Keratinocyte (primary cell): ENCODE results near the gene MRPL34. TPM values are rescaled to one million over a fixed set of nuclear protein-coding genes. Genes with fewer than 3 reads are reported as not detected.

Source experiments
- DNase-seq: peaks from one replicate; pipeline ENCODE4 v3.0.0-alpha.2; 2011; ENCODE audit warnings: low read depth, missing footprints, low spot score
- FAIRE-seq: peaks from 2 replicates; lab custom pipeline; 2011; peaks lifted over from hg19 to GRCh38; lab: Jason Lieb, UNC
- H2AFZ ChIP-seq: 2 replicates; pipeline ENCODE4 v1.6.0; 2012; ENCODE audit warnings: low read length, control low read depth, inconsistent platforms; ENCODE audit not compliant: control insufficient read depth
- H3K27ac ChIP-seq: 2 replicates; pipeline ENCODE4 v1.5.1; 2011; ENCODE audit warnings: low read length; ENCODE audit not compliant: control insufficient read depth, insufficient read depth
- H3K27me3 ChIP-seq: 3 replicates; pipeline ENCODE4 v1.6.0; 2011; ENCODE audit warnings: low read length; ENCODE audit not compliant: control insufficient read depth, insufficient read depth; ENCODE audit errors: extremely low read depth
- H3K36me3 ChIP-seq, 2 experiments: 2 replicates in 1 of 2; 3 replicates in 1 of 2; pipeline ENCODE4 v1.5.1; 2011; ENCODE audit warnings: low read length in 2 of 2, mild to moderate bottlenecking in 1 of 2; ENCODE audit not compliant: control insufficient read depth in 2 of 2, insufficient read depth in 2 of 2; ENCODE audit errors: extremely low read depth in 1 of 2
- H3K4me1 ChIP-seq: 3 replicates; pipeline ENCODE4 v1.5.1; 2011; ENCODE audit warnings: low read length; ENCODE audit not compliant: control insufficient read depth, insufficient read depth; ENCODE audit errors: extremely low read depth
- H3K4me2 ChIP-seq: 3 replicates; pipeline ENCODE4 v1.6.0; 2011; ENCODE audit warnings: low read depth, low read length; ENCODE audit not compliant: control insufficient read depth, insufficient read depth; ENCODE audit errors: extremely low read depth
- H3K4me3 ChIP-seq, 3 experiments: fragments of 200-600 bp in 1 of 3; sonication (generic) in 1 of 3; 2 replicates in 2 of 3; 3 replicates in 1 of 3; pipeline ENCODE4 v1.5.1; 2011 to 2016; ENCODE audit warnings: low read length in 3 of 3, mild to moderate bottlenecking in 3 of 3, control low read depth in 2 of 3, inconsistent platforms in 1 of 3, low read depth in 1 of 3, mixed read lengths in 1 of 3, mixed run types in 1 of 3, moderate library complexity in 1 of 3; ENCODE audit not compliant: control insufficient read depth in 2 of 3, insufficient read depth in 2 of 3; ENCODE audit errors: extremely low read depth in 1 of 3
- H3K79me2 ChIP-seq: 2 replicates; pipeline ENCODE4 v1.6.0; 2012; ENCODE audit warnings: low read length; ENCODE audit not compliant: control insufficient read depth, insufficient read depth
- H3K9ac ChIP-seq: 3 replicates; pipeline ENCODE4 v1.6.0; 2011; ENCODE audit warnings: low read length; ENCODE audit not compliant: control insufficient read depth, insufficient read depth; ENCODE audit errors: extremely low read depth
- H3K9me1 ChIP-seq: 3 replicates; pipeline ENCODE4 v1.6.0; 2011; ENCODE audit warnings: low read length; ENCODE audit not compliant: control insufficient read depth, insufficient read depth; ENCODE audit errors: extremely low read depth
- H3K9me3 ChIP-seq: 2 replicates; pipeline ENCODE4 v1.5.1; 2012; ENCODE audit warnings: low read depth, low read length; ENCODE audit not compliant: control insufficient read depth
- H4K20me1 ChIP-seq: 3 replicates; pipeline ENCODE4 v1.6.0; 2011; ENCODE audit warnings: low read length; ENCODE audit not compliant: control insufficient read depth, insufficient read depth; ENCODE audit errors: extremely low read depth
- CTCF ChIP-seq, 3 experiments: IDR thresholded peaks in 1 of 3; conservative IDR thresholded peaks in 1 of 3; optimal IDR thresholded peaks in 1 of 3; 2 replicates in 2 of 3; 3 replicates in 1 of 3; pipeline versions ENCODE3 to v1.5.1; 2011; ENCODE audit warnings: low read length in 3 of 3, mild to moderate bottlenecking in 3 of 3, moderate library complexity in 2 of 3, control low read depth in 1 of 3, inconsistent platforms in 1 of 3; ENCODE audit not compliant: insufficient read depth in 2 of 3; ENCODE audit errors: extremely low read depth in 1 of 3
- EZH2 ChIP-seq: IDR thresholded peaks from one replicate; pipeline ENCODE4 v1.6.1; 2012; ENCODE audit warnings: inconsistent platforms, mild to moderate bottlenecking, low read length, moderate library complexity
- dilution Hi-C: fragments of 300-500 bp; cut with MboI; formaldehyde crosslinking; loops from one replicate; pipeline ENCODE4 v1.7.0; 2020; ENCODE audit warnings: low sequenced_read_pairs; ENCODE audit not compliant: extremely low pct_ligation_motif_present
- polyA plus RNA-seq, 5 experiments: library from polyadenylated mRNA; depleted of rRNA in 3 of 5; stranded (reverse) in 3 of 5; stranded (forward) in 1 of 5; unstranded in 1 of 5; fragments of >200 nt; gene quantifications; 1 replicate in 1 of 5; 2 replicates in 3 of 5; 3 replicates in 1 of 5; pipeline versions ENCODE4 v1.2.1 to v1.2.3, GENCODE V29; 2011 to 2012; ENCODE audit warnings: missing spikeins in 2 of 5, low read depth in 1 of 5, low replicate concordance in 1 of 5

MRPL34 gene
- polyA plus RNA-seq, 1 donor (not counting 4 experiments of a cell fraction or from before 2014, with no cell fraction given): 63.7 TPM

DNA sequence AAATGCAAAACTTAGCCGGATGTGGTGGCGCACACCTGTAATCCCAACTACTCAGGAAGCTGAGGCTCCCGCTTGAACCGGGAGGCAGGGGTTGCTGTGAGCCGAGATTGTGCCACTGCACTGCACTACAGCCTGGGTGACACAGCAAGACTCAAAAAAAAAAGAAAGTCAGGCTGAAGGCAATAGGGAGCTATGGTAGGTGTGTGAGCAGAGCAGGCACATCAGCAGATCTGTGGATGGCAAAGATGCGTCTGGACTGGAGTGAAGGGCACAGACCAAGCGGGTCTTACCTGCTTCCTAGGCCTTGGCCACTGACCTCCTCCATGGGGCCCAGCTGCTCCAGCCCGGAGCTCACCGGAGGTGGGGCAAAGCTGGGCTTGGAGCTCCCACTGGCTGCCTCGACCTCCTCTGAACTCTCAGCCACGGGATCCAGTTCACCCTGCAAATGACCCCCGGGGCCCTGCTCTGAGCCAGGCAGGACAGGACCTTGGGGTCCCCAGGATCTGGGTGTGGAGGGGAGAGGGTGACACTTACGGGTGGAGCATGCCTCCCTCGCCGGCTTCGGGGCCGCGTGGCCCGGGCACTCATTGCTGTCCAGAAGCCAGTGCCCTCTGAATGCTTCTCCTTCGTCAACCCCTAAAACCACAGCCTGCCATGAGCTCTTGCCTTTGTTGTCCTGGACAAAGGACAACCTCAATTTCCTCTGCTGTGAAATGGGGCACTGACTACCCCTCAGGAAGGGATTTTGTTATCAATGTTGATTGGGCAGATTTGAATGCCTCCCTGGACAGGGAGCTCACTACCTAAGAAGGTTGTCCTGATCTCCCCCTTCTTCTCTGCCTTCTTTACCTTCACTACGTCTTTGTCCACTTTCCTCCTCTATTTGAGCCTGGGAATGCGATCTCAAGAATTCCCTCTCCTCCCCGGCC lies 41.7 kb upstream of the MRPL34 start:
- Histone ChIP-seq H4K20me1 (no peaks in the 10 kb centered on the region), H3K9me1 (no peaks in the 10 kb centered on the region), H3K27me3 (no peaks in the 10 kb centered on the region), H3K79me2 (peaks cover 10% of the 10 kb centered on the region), H3K4me1 (peaks cover 8% of the 10 kb centered on the region), H2AFZ (no peak overlapping the region), H3K4me3 (no peak overlapping the region), H3K4me2 (no peak overlapping the region), H3K9ac (no peak overlapping the region), H3K9me3 (peaks cover 5% of the 10 kb centered on the region), H3K36me3 (peaks cover 0 to 2% of the 10 kb centered on the region in 2 experiments), H3K27ac (no peak overlapping the region)
- DNase-seq (no peak), FAIRE-seq (no peak)
- TF ChIP-seq CTCF (optimal IDR thresholded peaks at IDR 0.05 in 1 of 3, IDR thresholded peaks at IDR 0.05 in 1 of 3, conservative IDR thresholded peaks at IDR 0.05 in 1 of 3; ENCODE audit: extremely low read depth in 1 of 3, insufficient read depth in 2 of 3, low read length in 3 of 3): no peak
- TF ChIP-seq EZH2: no peak
- dilution Hi-C loops: no loop called here

- no peak within 1 kb of the TSS for H3K9ac ChIP-seq
- H2AFZ ChIP-seq: no peak within 1 kb of the TSS
- peaks cover 2 to 3% of the 10 kb centered on the region in 2 experiments for H3K36me3 ChIP-seq
- no peak for TF ChIP-seq EZH2
- DNase-seq: no peak
- no peak within 1 kb of the TSS for H3K4me2 ChIP-seq
- H3K4me1 ChIP-seq: peaks cover 8% of the 10 kb centered on the region
- H3K9me1 ChIP-seq: no peaks in the 10 kb centered on the region
- H4K20me1 ChIP-seq: no peaks in the 10 kb centered on the region
- peaks cover 10% of the 10 kb centered on the region for H3K79me2 ChIP-seq
- no peaks in the 10 kb centered on the region for H3K27me3 ChIP-seq
- no peak for FAIRE-seq
- H3K9me3 ChIP-seq: no peaks in the 10 kb centered on the region
- dilution Hi-C loops: no loop called here
- H3K4me3 ChIP-seq: no peak within 1 kb of the TSS
- no peak within 1 kb of the TSS for H3K27ac ChIP-seq
Measured at GRCh38 chr19:17264641-17264979, 41.1 kb upstream of the MRPL34 start, which contains the start of gene USHBP1. TSS of gene USHBP1 (minus strand) at chr19:17264745. CDS start at chr19:17264299, 446 bp downstream.
